ENCODE measurements around the gene DPYSL5. TPM values are rescaled to one million over a fixed set of nuclear protein-coding genes. Genes with fewer than 3 reads are reported as not detected.

The DPYSL5 gene
- total and polyA plus RNA-seq, 2 donors (not counting 1 experiment from before 2014, with no cell fraction given): not detected

DNA sequence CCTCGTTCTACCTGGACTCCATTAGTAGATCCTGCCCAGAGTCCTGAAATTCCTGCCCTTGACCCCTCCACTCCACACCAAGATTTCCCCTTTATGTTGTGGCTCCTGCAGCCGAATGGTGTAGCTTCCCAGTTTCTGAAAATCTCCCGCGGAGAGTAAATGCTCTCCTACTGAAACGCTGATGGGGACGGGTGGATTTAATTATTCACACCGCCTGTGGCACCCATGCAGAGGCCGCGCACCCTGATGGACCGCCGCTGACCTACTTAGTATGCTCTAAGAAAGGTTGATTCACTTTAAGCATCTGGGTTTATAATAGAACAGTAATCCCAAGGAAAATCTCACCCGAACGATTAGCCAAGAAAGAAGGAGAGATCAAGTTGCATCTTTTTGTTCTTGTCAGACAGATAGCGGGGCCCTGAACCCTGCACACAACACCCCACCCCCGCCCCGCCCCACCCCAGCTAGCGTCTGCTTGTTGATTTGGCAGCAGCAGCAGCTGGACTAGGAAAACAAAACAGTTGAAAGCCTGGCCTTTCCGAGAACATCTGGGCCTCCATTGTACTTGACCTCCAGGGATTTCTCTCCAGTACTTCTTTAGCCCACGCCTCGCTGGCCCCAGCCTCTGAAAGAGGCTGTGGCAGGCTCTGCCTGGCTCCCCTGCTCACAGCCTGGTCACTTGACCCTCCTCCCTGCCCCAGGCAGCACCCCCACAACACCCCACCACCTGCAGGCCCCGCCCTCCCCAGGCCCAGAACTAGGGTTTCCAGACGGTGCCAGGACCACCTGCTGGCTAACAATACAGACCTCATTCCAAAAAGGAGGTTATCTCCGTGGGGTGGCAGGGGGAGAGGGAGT, 53.6 kb downstream of the DPYSL5 start:
- ChIA-PET CTCF (no interaction called here), POLR2A (no interaction called here)
- Histone ChIP-seq H2AFZ (ENCODE audit: insufficient read depth, low read depth, low read length, poor library complexity, severe bottlenecking) (no peak overlapping the region), H3K4me3 (ENCODE audit: control extremely low read depth in 1 of 5, extremely low read depth in 1 of 5, insufficient read depth in 1 of 5, low read depth in 2 of 5, low read length in 4 of 5) (no peak overlapping the region), H3K27me3 (replicated peaks in 1 of 4; ENCODE audit: control extremely low read depth in 1 of 4, control insufficient read depth in 3 of 4, insufficient read depth in 4 of 4, low read length in 3 of 4) (peaks cover 0 to 3% (median 1%) of the 10 kb centered on the region in 4 experiments), H3K36me3 (replicated peaks in 1 of 2; ENCODE audit: control extremely low read depth in 1 of 2, control insufficient read depth in 1 of 2, extremely low read depth in 1 of 2, insufficient read depth in 2 of 2, low read length in 1 of 2) (no peaks in the 10 kb centered on the region), H3K9me3 (ENCODE audit: control extremely low read depth in 1 of 3, control insufficient read depth in 2 of 3, insufficient read depth in 1 of 3, low read length in 2 of 3) (no peaks in the 10 kb centered on the region), H3K9ac (ENCODE audit: low read length) (no peak overlapping the region), H3K79me2 (ENCODE audit: control insufficient read depth, insufficient read depth, low read length) (no peaks in the 10 kb centered on the region), H3K4me2 (replicated peaks; ENCODE audit: low read depth, low read length, poor library complexity, severe bottlenecking) (no peak overlapping the region), H3K27ac (ENCODE audit: low read length in 2 of 2) (no peak overlapping the region), H4K20me1 (ENCODE audit: control insufficient read depth, insufficient read depth, low read length, poor library complexity, severe bottlenecking) (no peaks in the 10 kb centered on the region), H3K4me1 (ENCODE audit: control insufficient read depth in 2 of 2, insufficient read depth in 2 of 2, low read length in 2 of 2) (no peaks in the 10 kb centered on the region)
- Mint-ChIP-seq H3K27ac (no peak overlapping the region), H3K27me3 (peaks cover 18% of the 10 kb centered on the region), H3K9me3 (ENCODE audit: insufficient read depth) (no peaks in the 10 kb centered on the region), H3K4me1 (no peaks in the 10 kb centered on the region), H3K4me3 (no peak overlapping the region)
- 95% methylated on average over 15 of the region's 23 CpGs for WGBS (ENCODE audit: insufficient coverage)
- no peak for ATAC-seq (ENCODE audit: low read depth)
- intact Hi-C loops (cut with micrococcal nuclease): no loop called here
- TF ChIP-seq, protein P1, sequence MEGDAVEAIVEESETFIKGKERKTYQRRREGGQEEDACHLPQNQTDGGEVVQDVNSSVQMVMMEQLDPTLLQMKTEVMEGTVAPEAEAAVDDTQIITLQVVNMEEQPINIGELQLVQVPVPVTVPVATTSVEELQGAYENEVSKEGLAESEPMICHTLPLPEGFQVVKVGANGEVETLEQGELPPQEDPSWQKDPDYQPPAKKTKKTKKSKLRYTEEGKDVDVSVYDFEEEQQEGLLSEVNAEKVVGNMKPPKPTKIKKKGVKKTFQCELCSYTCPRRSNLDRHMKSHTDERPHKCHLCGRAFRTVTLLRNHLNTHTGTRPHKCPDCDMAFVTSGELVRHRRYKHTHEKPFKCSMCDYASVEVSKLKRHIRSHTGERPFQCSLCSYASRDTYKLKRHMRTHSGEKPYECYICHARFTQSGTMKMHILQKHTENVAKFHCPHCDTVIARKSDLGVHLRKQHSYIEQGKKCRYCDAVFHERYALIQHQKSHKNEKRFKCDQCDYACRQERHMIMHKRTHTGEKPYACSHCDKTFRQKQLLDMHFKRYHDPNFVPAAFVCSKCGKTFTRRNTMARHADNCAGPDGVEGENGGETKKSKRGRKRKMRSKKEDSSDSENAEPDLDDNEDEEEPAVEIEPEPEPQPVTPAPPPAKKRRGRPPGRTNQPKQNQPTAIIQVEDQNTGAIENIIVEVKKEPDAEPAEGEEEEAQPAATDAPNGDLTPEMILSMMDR (IDR thresholded peaks at IDR 0.05): no peak
- no peak for TF ChIP-seq EZH2 (IDR thresholded peaks at IDR 0.05; ENCODE audit: borderline replicate concordance, insufficient read depth, low read depth, low read length, poor library complexity, severe bottlenecking)
- DNase-seq: no peak

DNA sequence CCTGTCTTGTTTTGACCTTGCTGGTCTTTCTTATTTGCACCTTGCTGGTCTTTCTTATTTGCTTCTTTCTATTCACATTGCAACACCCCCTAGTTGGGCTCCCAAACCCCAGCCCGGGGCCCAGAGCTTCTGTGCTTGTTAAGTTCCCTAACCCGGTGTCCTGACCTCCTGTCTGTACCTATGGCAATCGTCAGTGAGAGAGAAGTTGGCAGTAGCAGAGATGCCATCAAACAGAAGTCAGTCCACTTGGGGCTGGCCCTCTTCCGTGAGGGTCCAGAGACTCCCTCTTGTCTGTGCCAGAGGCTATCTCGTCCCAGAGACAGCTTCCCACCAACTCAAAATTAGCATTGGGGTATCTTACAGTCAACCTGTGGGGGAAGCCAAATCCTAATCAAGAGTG, 55.7 kb downstream of the DPYSL5 start:
- no peaks in the 10 kb centered on the region for H3K9me3 Mint-ChIP-seq (ENCODE audit: insufficient read depth)
- Histone ChIP-seq H2AFZ (ENCODE audit: insufficient read depth, low read depth, low read length, poor library complexity, severe bottlenecking) (no peak overlapping the region), H3K9ac (ENCODE audit: low read length) (no peak overlapping the region), H4K20me1 (ENCODE audit: control insufficient read depth, insufficient read depth, low read length, poor library complexity, severe bottlenecking) (no peaks in the 10 kb centered on the region), H3K4me3 (ENCODE audit: control extremely low read depth in 1 of 5, extremely low read depth in 1 of 5, insufficient read depth in 1 of 5, low read depth in 2 of 5, low read length in 4 of 5) (no peak overlapping the region), H3K4me1 (ENCODE audit: control insufficient read depth in 2 of 2, insufficient read depth in 2 of 2, low read length in 2 of 2) (no peaks in the 10 kb centered on the region), H3K79me2 (ENCODE audit: control insufficient read depth, insufficient read depth, low read length) (no peaks in the 10 kb centered on the region), H3K9me3 (ENCODE audit: control extremely low read depth in 1 of 3, control insufficient read depth in 2 of 3, insufficient read depth in 1 of 3, low read length in 2 of 3) (no peaks in the 10 kb centered on the region), H3K4me2 (replicated peaks; ENCODE audit: low read depth, low read length, poor library complexity, severe bottlenecking) (no peak overlapping the region), H3K27ac (ENCODE audit: low read length in 2 of 2) (no peak overlapping the region), H3K36me3 (replicated peaks in 1 of 2; ENCODE audit: control extremely low read depth in 1 of 2, control insufficient read depth in 1 of 2, extremely low read depth in 1 of 2, insufficient read depth in 2 of 2, low read length in 1 of 2) (no peaks in the 10 kb centered on the region), H3K27me3 (replicated peaks in 1 of 4; ENCODE audit: control extremely low read depth in 1 of 4, control insufficient read depth in 3 of 4, insufficient read depth in 4 of 4, low read length in 3 of 4) (peaks cover 0 to 3% (median 0%) of the 10 kb centered on the region in 4 experiments)
- H3K4me3 Mint-ChIP-seq: no peak overlapping the region
- no peak for TF ChIP-seq EZH2 (IDR thresholded peaks at IDR 0.05; ENCODE audit: borderline replicate concordance, insufficient read depth, low read depth, low read length, poor library complexity, severe bottlenecking)
- TF ChIP-seq, protein P1 (IDR thresholded peaks at IDR 0.05): no peak
- POLR2A ChIA-PET: interaction anchor here (0.6 kb wide), 1 partner anchor 135 kb away, joined by 4 read pairs; no protein-coding TSS in a partner anchor
- DNase-seq (no peak), ATAC-seq (ENCODE audit: low read depth) (no peak)
- H3K27ac Mint-ChIP-seq: no peak overlapping the region
- CTCF ChIA-PET: no interaction called here
- intact Hi-C loops (cut with micrococcal nuclease): no loop called here
- peaks cover 17% of the 10 kb centered on the region for H3K27me3 Mint-ChIP-seq
- 88% methylated on average over 5 of the region's 5 CpGs for WGBS (ENCODE audit: insufficient coverage)
- H3K4me1 Mint-ChIP-seq: no peaks in the 10 kb centered on the region

Data from B cell (primary cell).